Measurements from ENCODE around the gene TMEM247. TPM values are rescaled to one million over a fixed set of nuclear protein-coding genes. Genes with fewer than 3 reads are reported as not detected.
"Not testable (repeated sequence)": the region's sequence is repeated elsewhere in the genome, so short reads cannot be mapped to it uniquely, and the experiment has no call there.

Gene TMEM247
- total RNA-seq, 4 donors from 2014 or later = not detected

DNA sequence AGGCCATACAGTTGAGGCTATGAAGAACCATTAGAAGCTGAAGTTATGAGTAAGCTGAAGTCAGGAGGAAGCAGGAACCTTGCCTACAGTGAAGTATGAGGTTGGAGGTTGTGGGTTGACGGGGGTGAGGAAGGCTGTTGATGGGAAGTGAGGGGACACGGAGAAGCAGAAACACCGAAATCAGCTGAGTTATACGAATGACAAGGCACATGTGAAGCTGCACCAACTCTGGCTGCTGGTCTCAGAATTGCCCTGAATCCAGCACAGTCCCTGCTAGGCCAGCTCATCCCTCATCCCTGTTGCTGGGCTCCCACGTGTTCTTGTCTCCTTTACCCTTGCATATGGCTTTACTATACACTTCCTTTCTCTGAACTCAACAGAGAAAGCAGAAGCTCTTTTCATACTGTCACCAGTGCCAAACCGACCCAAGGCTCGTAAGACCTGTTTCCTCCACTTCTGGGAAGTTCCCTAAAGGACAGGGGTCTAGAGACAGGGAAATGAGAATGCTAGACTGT is 9.2 kb upstream of the TMEM247 start:
- intact Hi-C loops (cut with DNase I; ENCODE audit: low total_unique reads) (no loop called here), in situ Hi-C loops (cut with MboI; ENCODE audit: low pct_ligation_motif_present in 1 of 4, low pct_unique_long_range_greater_than_20kb in 1 of 4, low sequenced_read_pairs in 3 of 4) (no loop called here)
- no peaks in the 10 kb centered on the region for H3K9me3 ChIP-seq
- no peak for DNase-seq
- H3K4me3 ChIP-seq = no peak overlapping the region
- no peak overlapping the region for H3K27ac ChIP-seq
- no peaks in the 10 kb centered on the region for H3K4me1 ChIP-seq
- WGBS, 2 donors (ENCODE audit: low coverage in 1 of 2) = 67 to 80% methylated on average over 6 to 7 of the region's 7 CpGs
- no peaks in the 10 kb centered on the region for H3K27me3 ChIP-seq
- TF ChIP-seq POLR2A (IDR thresholded peaks at IDR 0.05) = no peak
- H3K36me3 ChIP-seq = no peaks in the 10 kb centered on the region

DNA sequence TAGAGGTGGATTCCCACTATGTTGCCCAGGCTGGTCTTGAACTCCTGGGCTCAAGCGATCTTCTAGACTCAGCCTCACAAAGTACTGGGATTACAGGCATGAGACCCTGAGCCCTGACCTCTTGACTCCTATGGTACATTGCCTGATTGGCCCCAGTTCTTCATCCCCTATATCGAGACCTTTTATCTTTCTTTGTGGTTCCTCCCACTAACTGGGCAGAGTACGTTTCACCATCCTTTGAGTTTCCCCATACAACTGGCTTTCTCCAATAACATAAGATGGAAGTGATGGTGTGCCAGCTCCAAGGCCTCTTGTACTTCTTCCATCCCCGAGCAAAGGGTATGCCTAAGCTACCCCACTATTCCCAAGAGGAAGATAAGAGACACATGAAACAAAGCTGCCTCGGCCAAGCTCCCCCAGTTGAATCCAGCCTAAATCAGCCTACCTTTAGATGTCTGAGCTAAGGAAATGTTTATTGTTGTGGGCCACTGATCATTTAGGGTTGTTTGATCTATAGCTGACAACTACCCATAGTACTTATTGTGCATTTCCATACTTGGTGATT is 8.3 kb upstream of the TMEM247 start:
- H3K4me1 ChIP-seq = no peaks in the 10 kb centered on the region
- no peak overlapping the region for H3K27ac ChIP-seq
- WGBS, 2 donors (ENCODE audit: low coverage in 1 of 2) = 88 to 97% methylated on average over 5 of the region's 5 CpGs
- intact Hi-C loops (cut with DNase I; ENCODE audit: low total_unique reads) = no loop called here
- no peak overlapping the region for H3K4me3 ChIP-seq
- no peaks in the 10 kb centered on the region for H3K27me3 ChIP-seq
- DNase-seq = no peak
- no peaks in the 10 kb centered on the region for H3K9me3 ChIP-seq
- in situ Hi-C loops (cut with MboI; ENCODE audit: low pct_ligation_motif_present in 1 of 4, low pct_unique_long_range_greater_than_20kb in 1 of 4, low sequenced_read_pairs in 3 of 4) = no loop called here
- H3K36me3 ChIP-seq = no peaks in the 10 kb centered on the region
- TF ChIP-seq EP300 (IDR thresholded peaks at IDR 0.05; ENCODE audit: low read depth) = no peak
- TF ChIP-seq POLR2A (IDR thresholded peaks at IDR 0.05) = no peak
- no peak for TF ChIP-seq CTCF (IDR thresholded peaks at IDR 0.05)
- no peak for TF ChIP-seq POLR2AphosphoS5 (IDR thresholded peaks at IDR 0.05)

DNA sequence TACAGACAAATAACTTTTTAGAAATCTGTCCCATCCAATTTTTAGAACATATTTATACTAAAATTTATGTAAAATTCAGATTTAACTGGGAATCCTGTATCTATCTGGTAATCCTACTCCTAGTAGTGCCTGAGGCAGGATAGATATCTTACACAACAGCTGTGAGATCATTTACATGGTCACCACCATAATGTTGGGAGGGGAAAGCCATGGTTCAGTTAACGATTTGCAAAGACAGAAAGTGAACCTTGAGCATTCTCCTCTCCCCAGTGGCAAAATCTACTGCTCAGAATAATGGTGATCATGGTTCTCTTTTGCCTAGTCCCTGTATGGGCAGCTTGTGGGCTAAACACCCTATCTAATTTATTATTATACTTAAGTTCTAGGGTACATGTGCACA is 7.7 kb upstream of the TMEM247 start:
- no peak overlapping the region for H3K27ac ChIP-seq
- H3K4me3 ChIP-seq = no peak overlapping the region
- H3K27me3 ChIP-seq = no peaks in the 10 kb centered on the region
- TF ChIP-seq EP300 (IDR thresholded peaks at IDR 0.05; ENCODE audit: low read depth) (no peak), POLR2A (IDR thresholded peaks at IDR 0.05) (no peak), CTCF (IDR thresholded peaks at IDR 0.05) (no peak), POLR2AphosphoS5 (IDR thresholded peaks at IDR 0.05) (no peak)
- no peak for DNase-seq
- intact Hi-C loops (cut with DNase I; ENCODE audit: low total_unique reads) (no loop called here), in situ Hi-C loops (cut with MboI; ENCODE audit: low pct_ligation_motif_present in 1 of 4, low pct_unique_long_range_greater_than_20kb in 1 of 4, low sequenced_read_pairs in 3 of 4) (no loop called here)
- no peaks in the 10 kb centered on the region for H3K36me3 ChIP-seq
- 58% methylated on average over 1 of the region's 1 CpG; no CpG with 5 or more reads in 1 of the 2 donors for WGBS, 2 donors (ENCODE audit: low coverage in 1 of 2)
- no peaks in the 10 kb centered on the region for H3K9me3 ChIP-seq
- H3K4me1 ChIP-seq = no peaks in the 10 kb centered on the region

DNA sequence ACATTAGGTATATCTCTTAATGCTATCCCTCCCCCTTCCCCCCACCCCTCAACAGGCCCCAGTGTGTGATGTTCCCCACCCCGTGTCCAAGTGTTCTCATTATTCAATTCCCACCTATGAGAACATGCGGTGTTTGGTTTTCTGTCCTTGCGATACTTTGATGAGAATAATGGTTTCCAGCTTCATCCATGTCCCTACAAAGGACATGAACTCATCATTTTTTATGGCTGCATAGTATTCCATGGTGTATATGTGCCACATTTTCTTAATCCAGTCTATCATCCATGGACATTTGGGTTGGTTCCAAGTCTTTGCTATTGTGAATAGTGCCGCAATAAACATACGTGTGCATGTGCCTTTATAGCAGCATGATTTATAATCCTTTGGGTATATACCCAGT is 7.2 kb upstream of the TMEM247 start:
- 84 to 100% methylated on average over 1 to 4 of the region's 5 CpGs for WGBS, 2 donors (ENCODE audit: low coverage in 1 of 2)
- intact Hi-C loops (cut with DNase I; ENCODE audit: low total_unique reads); DNase-seq; in situ Hi-C loops (cut with MboI; ENCODE audit: low pct_ligation_motif_present in 1 of 4, low pct_unique_long_range_greater_than_20kb in 1 of 4, low sequenced_read_pairs in 3 of 4); H3K4me1 ChIP-seq; H3K27ac ChIP-seq; H3K27me3 ChIP-seq; H3K36me3 ChIP-seq; H3K9me3 ChIP-seq; H3K4me3 ChIP-seq: not testable (repeated sequence)

DNA sequence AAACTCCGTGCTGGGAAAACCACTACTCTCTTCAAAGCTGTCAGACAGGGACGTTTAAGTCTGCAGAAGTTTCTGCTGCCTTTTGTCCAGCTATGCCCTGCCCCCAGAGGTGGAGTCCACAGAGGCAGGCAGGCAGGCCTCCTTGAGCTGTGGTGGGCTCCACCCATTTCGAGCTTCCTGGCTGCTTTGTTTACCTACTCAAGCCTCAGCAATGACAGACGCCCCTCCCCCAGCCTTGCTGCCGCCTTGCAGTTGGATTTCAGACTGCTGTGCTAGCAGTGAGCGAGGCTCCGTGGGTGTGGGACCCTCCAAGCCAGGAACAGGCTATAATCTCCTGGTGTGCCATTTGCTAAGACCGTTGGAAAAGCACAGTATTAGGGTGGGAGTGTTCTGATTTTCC is 1.9 kb upstream of the TMEM247 start:
- in situ Hi-C loops (cut with MboI; ENCODE audit: low pct_ligation_motif_present in 1 of 4, low pct_unique_long_range_greater_than_20kb in 1 of 4, low sequenced_read_pairs in 3 of 4); H3K27ac ChIP-seq; H3K9me3 ChIP-seq; H3K4me1 ChIP-seq; H3K4me3 ChIP-seq; intact Hi-C loops (cut with DNase I; ENCODE audit: low total_unique reads); DNase-seq; H3K36me3 ChIP-seq; H3K27me3 ChIP-seq: not testable (repeated sequence)
- 50% methylated on average over 8 of the region's 8 CpGs; no CpG with 5 or more reads in 1 of the 2 donors for WGBS, 2 donors (ENCODE audit: low coverage in 1 of 2)

GRCh38 chr2:46477925-46478324 is 1.4 kb upstream of the TMEM247 start:
- no peaks in the 10 kb centered on the region for H3K36me3 ChIP-seq
- in situ Hi-C loops (cut with MboI; ENCODE audit: low pct_ligation_motif_present in 1 of 4, low pct_unique_long_range_greater_than_20kb in 1 of 4, low sequenced_read_pairs in 3 of 4) (no loop called here), intact Hi-C loops (cut with DNase I; ENCODE audit: low total_unique reads) (no loop called here)
- no peak for DNase-seq
- TF ChIP-seq CTCF (IDR thresholded peaks at IDR 0.05) (no peak), POLR2A (IDR thresholded peaks at IDR 0.05) (no peak), POLR2AphosphoS5 (IDR thresholded peaks at IDR 0.05) (no peak), EP300 (IDR thresholded peaks at IDR 0.05; ENCODE audit: low read depth) (no peak)
- H3K27me3 ChIP-seq = no peaks in the 10 kb centered on the region
- no peaks in the 10 kb centered on the region for H3K9me3 ChIP-seq
- WGBS, 2 donors (ENCODE audit: low coverage in 1 of 2) = 81 to 92% methylated on average over 10 of the region's 10 CpGs
- H3K27ac ChIP-seq = no peak overlapping the region
- no peak overlapping the region for H3K4me3 ChIP-seq
- peaks cover 0 to 7% (median 0%) of the 10 kb centered on the region in 4 donors for H3K4me1 ChIP-seq
